GM21360 (cell line): Measurements from ENCODE around the gene IL18BP.
A peak's percentile ranks its signal among the peaks of the same experiment; 100 is the strongest.

Experiments
- ATAC-seq: cut with Tn5 transposase; IDR thresholded peaks from one replicate; pipeline ENCODE4 v1.9.1; 2021; ENCODE audit warnings: mild to moderate bottlenecking, moderate library complexity; ENCODE audit not compliant: unreplicated experiment

The IL18BP gene

GRCh38 chr11:71998649-71999310 lies at the start of gene IL18BP:
Gene IL18BP (plus strand): TSS chr11:71998909. CDS start chr11:71999985, 1,076 bp downstream.
- no peak for ATAC-seq

- no peak for ATAC-seq
Observed at GRCh38 chr11:71949034-71949433, 49.7 kb upstream of the IL18BP start.

GRCh38 chr11:71951741-71952310 lies 46.9 kb upstream of the IL18BP start:
- ATAC-seq, result no peak

GRCh38 chr11:71955898-71956456 lies 42.7 kb upstream of the IL18BP start:
- no peak for ATAC-seq

GRCh38 chr11:71962428-71963038 lies 36.2 kb upstream of the IL18BP start:
- no peak for ATAC-seq

GRCh38 chr11:71963468-71963867 lies 35.2 kb upstream of the IL18BP start:
- ATAC-seq, result no peak

- ATAC-seq, result no peak
Observed at GRCh38 chr11:71964641-71965040, 34.1 kb upstream of the IL18BP start.

- no peak for ATAC-seq
Observed at GRCh38 chr11:71971680-71972079, 27.0 kb upstream of the IL18BP start.

GRCh38 chr11:71976551-71976950 lies 22.2 kb upstream of the IL18BP start:
- ATAC-seq, result no peak

- no peak for ATAC-seq
Observed at GRCh38 chr11:71977090-71977489, 21.6 kb upstream of the IL18BP start.

GRCh38 chr11:71977743-71978418 lies 20.8 kb upstream of the IL18BP start:
- ATAC-seq, result no peak

- ATAC-seq, result no peak
Observed at GRCh38 chr11:71979094-71979493, 19.6 kb upstream of the IL18BP start.

GRCh38 chr11:71979602-71980001 lies 19.1 kb upstream of the IL18BP start:
- no peak for ATAC-seq

- no peak for ATAC-seq
Observed at GRCh38 chr11:71986131-71986530, 12.6 kb upstream of the IL18BP start.

- no peak for ATAC-seq
Observed at GRCh38 chr11:71987521-71987920, 11.2 kb upstream of the IL18BP start.

GRCh38 chr11:71988050-71988449 lies 10.7 kb upstream of the IL18BP start:
- no peak for ATAC-seq

GRCh38 chr11:71990701-71991100 lies 8.0 kb upstream of the IL18BP start:
- no peak for ATAC-seq

- ATAC-seq, result peak; percentile 78
Observed at GRCh38 chr11:71991494-71991893, 7.2 kb upstream of the IL18BP start.

GRCh38 chr11:71992136-71992730 lies 6.5 kb upstream of the IL18BP start:
- ATAC-seq, result no peak

- ATAC-seq, result no peak
Observed at GRCh38 chr11:71994786-71995185, 3.9 kb upstream of the IL18BP start.

GRCh38 chr11:71995726-71996291 lies 2.9 kb upstream of the IL18BP start:
- no peak for ATAC-seq
